ENCODE results near the gene CKMT2. TPM values are rescaled to one million over a fixed set of nuclear protein-coding genes. Genes with fewer than 3 reads are reported as not detected.
A peak's percentile ranks its signal among the peaks of the same experiment; 100 is the strongest.

CKMT2 gene
- total and polyA plus RNA-seq, 2 donors from 2014 or later, result 3.7 to 55.8 TPM

- H3K9ac ChIP-seq (ENCODE audit: low read length in 3 of 3), result no peak overlapping the region
- H3K4me1 ChIP-seq (ENCODE audit: control insufficient read depth in 2 of 3, insufficient read depth in 2 of 3, low read depth in 1 of 3, low read length in 3 of 3), result no peaks in the 10 kb centered on the region
- H3K9me3 ChIP-seq (ENCODE audit: control insufficient read depth in 2 of 3, insufficient read depth in 1 of 3, low read length in 3 of 3), result no peaks in the 10 kb centered on the region
- intact Hi-C loops (cut with DNase I), result no loop called here
- no peak for TF ChIP-seq CTCF (IDR thresholded peaks at IDR 0.05; ENCODE audit: borderline replicate concordance, extremely low read depth, insufficient read depth)
- DNase-seq (no peak), FAIRE-seq (no peak)
- H3K27me3 ChIP-seq (ENCODE audit: control insufficient read depth, insufficient read depth, low read length), result no peaks in the 10 kb centered on the region
- H3K36me3 ChIP-seq (ENCODE audit: control insufficient read depth in 2 of 3, insufficient read depth in 3 of 3, low read length in 3 of 3), result peaks cover 0 to 9% (median 0%) of the 10 kb centered on the region in 3 donors
- H3K4me3 ChIP-seq (ENCODE audit: low read length in 3 of 3), result no peak overlapping the region
- no peak overlapping the region for H3K27ac ChIP-seq (ENCODE audit: low read depth in 2 of 2, low read length in 2 of 2)
These were observed 28.9 kb upstream of the CKMT2 start for GRCh38 chr5:81204205-81204604.

- no peak for TF ChIP-seq CTCF (IDR thresholded peaks at IDR 0.05; ENCODE audit: borderline replicate concordance, extremely low read depth, insufficient read depth)
- Histone ChIP-seq H3K4me1 (ENCODE audit: control insufficient read depth in 2 of 3, insufficient read depth in 2 of 3, low read depth in 1 of 3, low read length in 3 of 3) (no peaks in the 10 kb centered on the region), H3K9me3 (ENCODE audit: control insufficient read depth in 2 of 3, insufficient read depth in 1 of 3, low read length in 3 of 3) (no peaks in the 10 kb centered on the region), H3K27me3 (ENCODE audit: control insufficient read depth, insufficient read depth, low read length) (no peaks in the 10 kb centered on the region), H3K9ac (ENCODE audit: low read length in 3 of 3) (no peak overlapping the region), H3K36me3 (ENCODE audit: control insufficient read depth in 2 of 3, insufficient read depth in 3 of 3, low read length in 3 of 3) (peaks cover 0 to 9% (median 0%) of the 10 kb centered on the region in 3 donors), H3K27ac (ENCODE audit: low read depth in 2 of 2, low read length in 2 of 2) (no peak overlapping the region), H3K4me3 (ENCODE audit: low read length in 3 of 3) (no peak overlapping the region)
- DNase-seq (no peak), FAIRE-seq (no peak)
- intact Hi-C loops (cut with DNase I), result no loop called here
These were observed 28.1 kb upstream of the CKMT2 start for GRCh38 chr5:81205058-81205457.

GRCh38 chr5:81207009-81207408, 26.1 kb upstream of the CKMT2 start:
- H3K27me3 ChIP-seq (ENCODE audit: control insufficient read depth, insufficient read depth, low read length), result no peaks in the 10 kb centered on the region
- intact Hi-C loops (cut with DNase I), result no loop called here
- FAIRE-seq (no peak), DNase-seq (peak in 1 of 5 donors; percentile 22)
- no peak overlapping the region for H3K4me3 ChIP-seq (ENCODE audit: low read length in 3 of 3)
- H3K36me3 ChIP-seq (ENCODE audit: control insufficient read depth in 2 of 3, insufficient read depth in 3 of 3, low read length in 3 of 3), result peaks cover 0 to 2% (median 0%) of the 10 kb centered on the region in 3 donors
- no peaks in the 10 kb centered on the region for H3K4me1 ChIP-seq (ENCODE audit: control insufficient read depth in 2 of 3, insufficient read depth in 2 of 3, low read depth in 1 of 3, low read length in 3 of 3)
- H3K27ac ChIP-seq (ENCODE audit: low read depth in 2 of 2, low read length in 2 of 2), result no peak overlapping the region
- no peak overlapping the region for H3K9ac ChIP-seq (ENCODE audit: low read length in 3 of 3)
- TF ChIP-seq CTCF (IDR thresholded peaks at IDR 0.05; ENCODE audit: borderline replicate concordance, extremely low read depth, insufficient read depth), result no peak
- H3K9me3 ChIP-seq (ENCODE audit: control insufficient read depth in 2 of 3, insufficient read depth in 1 of 3, low read length in 3 of 3), result no peaks in the 10 kb centered on the region

GRCh38 chr5:81208904-81209303, 24.2 kb upstream of the CKMT2 start:
- no peak for FAIRE-seq
- intact Hi-C loops (cut with DNase I), result no loop called here
- H3K4me3 ChIP-seq (ENCODE audit: low read length in 3 of 3), result no peak overlapping the region

More at GRCh38 chr5:81208904-81209303, 24.2 kb upstream of the CKMT2 start:
- Histone ChIP-seq H3K9ac (ENCODE audit: low read length in 3 of 3) (no peak overlapping the region), H3K27me3 (ENCODE audit: control insufficient read depth, insufficient read depth, low read length) (no peaks in the 10 kb centered on the region), H3K36me3 (ENCODE audit: control insufficient read depth in 2 of 3, insufficient read depth in 3 of 3, low read length in 3 of 3) (no peaks in the 10 kb centered on the region), H3K27ac (ENCODE audit: low read depth in 2 of 2, low read length in 2 of 2) (no peak overlapping the region), H3K4me1 (ENCODE audit: control insufficient read depth in 2 of 3, insufficient read depth in 2 of 3, low read depth in 1 of 3, low read length in 3 of 3) (no peaks in the 10 kb centered on the region), H3K9me3 (ENCODE audit: control insufficient read depth in 2 of 3, insufficient read depth in 1 of 3, low read length in 3 of 3) (no peaks in the 10 kb centered on the region)
- no peak for TF ChIP-seq CTCF (IDR thresholded peaks at IDR 0.05; ENCODE audit: borderline replicate concordance, extremely low read depth, insufficient read depth)
- no peak for DNase-seq
